NCI-H748 (cell line): ENCODE measurements around the gene GCA.

Experiments
- DNase-seq: peaks from one replicate; lab custom pipeline; 2025; ENCODE audit not compliant: unreplicated experiment; lab: John Stamatoyannopoulos, UW

The GCA gene

GRCh38 chr2:162327806-162328205, 16.1 kb upstream of the GCA start:
- DNase-seq = no peak

GRCh38 chr2:162328424-162329157, 15.3 kb upstream of the GCA start:
- no peak for DNase-seq

GRCh38 chr2:162330881-162331280, 13.1 kb upstream of the GCA start:
- no peak for DNase-seq

GRCh38 chr2:162333968-162334367, 10.0 kb upstream of the GCA start:
- peak; percentile 28 for DNase-seq

GRCh38 chr2:162337868-162338267, 6.1 kb upstream of the GCA start:
- no peak for DNase-seq

GRCh38 chr2:162340822-162341221, 3.1 kb upstream of the GCA start:
- no peak for DNase-seq

GRCh38 chr2:162342321-162342720, 1.6 kb upstream of the GCA start:
- no peak for DNase-seq

- DNase-seq = no peak
Measured at GRCh38 chr2:162342841-162343240, 1.1 kb upstream of the GCA start.

- no peak for DNase-seq
Measured at GRCh38 chr2:162343492-162343823, 474 bp upstream of the GCA start.

- DNase-seq = no peak
Measured at GRCh38 chr2:162344617-162344950, 652 bp downstream of the GCA start.

GRCh38 chr2:162365392-162365791, 21.5 kb downstream of the GCA start:
- no peak for DNase-seq

- no peak for DNase-seq
Measured at GRCh38 chr2:162368494-162368893, 24.6 kb downstream of the GCA start.

- no peak for DNase-seq
Measured at GRCh38 chr2:162369551-162369950, 25.6 kb downstream of the GCA start.

- no peak for DNase-seq
Measured at GRCh38 chr2:162370931-162371330, 27.0 kb downstream of the GCA start.

- DNase-seq = no peak
Measured at GRCh38 chr2:162372818-162373217, 28.9 kb downstream of the GCA start.

- no peak for DNase-seq
Measured at GRCh38 chr2:162379719-162380580, 36.0 kb downstream of the GCA start.

GRCh38 chr2:162381851-162382250, 37.9 kb downstream of the GCA start:
- no peak for DNase-seq

- peak; percentile 3 for DNase-seq
Measured at GRCh38 chr2:162382278-162382677, 38.3 kb downstream of the GCA start.

- DNase-seq = no peak
Measured at GRCh38 chr2:162385536-162385935, 41.6 kb downstream of the GCA start.

GRCh38 chr2:162390801-162391200, 46.9 kb downstream of the GCA start:
- DNase-seq = peak; percentile 77

- DNase-seq = no peak
Measured at GRCh38 chr2:162400336-162400735, 56.4 kb downstream of the GCA start.

- DNase-seq = no peak
Measured at GRCh38 chr2:162401871-162402270, 57.9 kb downstream of the GCA start.

- no peak for DNase-seq
Measured at GRCh38 chr2:162403884-162404283, 60.0 kb downstream of the GCA start.
